Stimulated activated CD4-positive, alpha-beta T cell treated with anti-CD3 and anti-CD28 coated beads, Interleukin-1b, Interleukin-23, amount 100 ng/mL, for 1 hour (primary cell): ENCODE results near the gene VPS26A.
"Not testable (repeated sequence)": the region's sequence is repeated elsewhere in the genome, so short reads cannot be mapped to it uniquely, and the experiment has no call there.

Experiments used
- DNase-seq, 2 donors: peaks; one replicate each; pipeline ENCODE4 v3.0.0-alpha.2; 2020; ENCODE audit warnings: low read depth in 2 of 2

VPS26A gene

GRCh38 chr10:69102440-69102839 lies 21.5 kb upstream of the VPS26A start:
- no peak for DNase-seq

- DNase-seq, result no peak
Measured at GRCh38 chr10:69103784-69104183, 20.2 kb upstream of the VPS26A start.

- no peak for DNase-seq
Measured at GRCh38 chr10:69104994-69105790, 18.8 kb upstream of the VPS26A start.

GRCh38 chr10:69107176-69107490 lies 16.8 kb upstream of the VPS26A start:
- DNase-seq, result no peak

- DNase-seq, result no peak
Measured at GRCh38 chr10:69107699-69108098, 16.3 kb upstream of the VPS26A start.

- no peak for DNase-seq
Measured at GRCh38 chr10:69119896-69120295, 4.1 kb upstream of the VPS26A start.

- DNase-seq, result no peak
Measured at GRCh38 chr10:69123306-69123746, 652 bp upstream of the VPS26A start.

GRCh38 chr10:69124563-69125268 lies 738 bp downstream of the VPS26A start:
- no peak for DNase-seq

- DNase-seq, result no peak
Measured at GRCh38 chr10:69125554-69125953, 1.6 kb downstream of the VPS26A start.

GRCh38 chr10:69130251-69130650 lies 6.3 kb downstream of the VPS26A start:
- DNase-seq, result no peak

- DNase-seq, result no peak
Measured at GRCh38 chr10:69139961-69140360, 16.0 kb downstream of the VPS26A start.

GRCh38 chr10:69141304-69141703 lies 17.3 kb downstream of the VPS26A start:
- no peak for DNase-seq

- not testable (repeated sequence) for DNase-seq
Measured at GRCh38 chr10:69142074-69142473, 18.1 kb downstream of the VPS26A start.

GRCh38 chr10:69142983-69143382 lies 19.0 kb downstream of the VPS26A start:
- DNase-seq, result no peak

GRCh38 chr10:69145329-69145728 lies 21.4 kb downstream of the VPS26A start:
- DNase-seq, result no peak

- DNase-seq, result no peak
Measured at GRCh38 chr10:69145864-69146263, 21.9 kb downstream of the VPS26A start.

- DNase-seq, result no peak
Measured at GRCh38 chr10:69146759-69147158, 22.8 kb downstream of the VPS26A start.

- no peak for DNase-seq
Measured at GRCh38 chr10:69151984-69152383, 28.0 kb downstream of the VPS26A start.

- no peak for DNase-seq
Measured at GRCh38 chr10:69153227-69153626, 29.2 kb downstream of the VPS26A start.

GRCh38 chr10:69160809-69161241 lies 36.8 kb downstream of the VPS26A start:
- DNase-seq, result no peak

GRCh38 chr10:69168493-69168892 lies 44.5 kb downstream of the VPS26A start:
- DNase-seq, result no peak

- no peak for DNase-seq
Measured at GRCh38 chr10:69172241-69172982, 48.4 kb downstream of the VPS26A start.

- DNase-seq, result not testable (repeated sequence)
Measured at GRCh38 chr10:69175326-69175725, 51.3 kb downstream of the VPS26A start.
